Sigmoid colon (tissue), 4 donors: ENCODE measurements around the gene XYLT1.

ENCODE experiments used
- POLR2A ChIP-seq, 2 donors: fragments of 450-650 bp; IDR thresholded peaks; one replicate each; pipeline ENCODE4 v1.6.1; 2016; ENCODE audit warnings: antibody characterized with exemption in 2 of 2, mild to moderate bottlenecking in 2 of 2, moderate library complexity in 2 of 2
- POLR2AphosphoS5 ChIP-seq, 4 donors: sonication (generic); formaldehyde crosslinking; IDR thresholded peaks; one replicate each; pipeline ENCODE4 v1.6.1; 2017; ENCODE audit warnings: antibody characterized with exemption in 4 of 4
- TF ChIP-seq, protein P1 (sequence below), 4 experiments: fragments of 450-650 bp in 3 of 4; fragments of 200-600 bp in 1 of 4; IDR thresholded peaks; one replicate each; pipeline ENCODE4 v1.5.1; 2016 to 2019; ENCODE audit warnings: antibody characterized with exemption in 4 of 4, mild to moderate bottlenecking in 3 of 4, moderate library complexity in 2 of 4

DNA sequence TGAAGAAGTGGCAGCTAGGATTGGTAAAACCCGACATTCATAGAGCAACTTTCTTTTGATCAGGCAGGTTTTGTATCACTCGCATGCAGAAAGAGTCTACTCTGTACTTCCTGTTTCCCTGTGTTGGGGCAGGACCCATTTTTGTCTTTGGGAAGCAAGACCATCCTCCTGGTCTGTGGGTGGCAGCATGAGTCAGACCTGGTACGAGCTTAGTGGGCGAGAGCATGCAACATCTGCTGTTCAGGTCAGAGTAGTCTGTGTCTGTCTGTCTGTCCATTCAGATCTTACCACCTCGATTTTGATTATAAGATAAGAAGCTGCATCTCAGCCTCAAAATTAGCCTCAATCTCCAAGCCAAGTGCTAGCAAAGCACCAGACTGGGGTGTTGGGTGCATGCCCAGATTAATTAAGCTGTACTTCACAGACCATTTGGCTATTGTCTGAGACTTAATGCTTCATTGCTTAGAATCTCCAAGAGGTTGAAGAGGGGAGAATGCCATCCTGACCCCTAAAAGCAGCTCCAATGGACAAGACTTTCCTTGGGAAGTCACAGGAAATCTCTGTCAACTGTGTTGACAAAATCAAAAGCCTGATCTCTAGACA is 110.9 kb downstream of the XYLT1 start:
- TF ChIP-seq, protein P1, sequence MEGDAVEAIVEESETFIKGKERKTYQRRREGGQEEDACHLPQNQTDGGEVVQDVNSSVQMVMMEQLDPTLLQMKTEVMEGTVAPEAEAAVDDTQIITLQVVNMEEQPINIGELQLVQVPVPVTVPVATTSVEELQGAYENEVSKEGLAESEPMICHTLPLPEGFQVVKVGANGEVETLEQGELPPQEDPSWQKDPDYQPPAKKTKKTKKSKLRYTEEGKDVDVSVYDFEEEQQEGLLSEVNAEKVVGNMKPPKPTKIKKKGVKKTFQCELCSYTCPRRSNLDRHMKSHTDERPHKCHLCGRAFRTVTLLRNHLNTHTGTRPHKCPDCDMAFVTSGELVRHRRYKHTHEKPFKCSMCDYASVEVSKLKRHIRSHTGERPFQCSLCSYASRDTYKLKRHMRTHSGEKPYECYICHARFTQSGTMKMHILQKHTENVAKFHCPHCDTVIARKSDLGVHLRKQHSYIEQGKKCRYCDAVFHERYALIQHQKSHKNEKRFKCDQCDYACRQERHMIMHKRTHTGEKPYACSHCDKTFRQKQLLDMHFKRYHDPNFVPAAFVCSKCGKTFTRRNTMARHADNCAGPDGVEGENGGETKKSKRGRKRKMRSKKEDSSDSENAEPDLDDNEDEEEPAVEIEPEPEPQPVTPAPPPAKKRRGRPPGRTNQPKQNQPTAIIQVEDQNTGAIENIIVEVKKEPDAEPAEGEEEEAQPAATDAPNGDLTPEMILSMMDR (IDR thresholded peaks at IDR 0.05): no peak
- no peak for TF ChIP-seq POLR2A (IDR thresholded peaks at IDR 0.05)
- no peak for TF ChIP-seq POLR2AphosphoS5 (IDR thresholded peaks at IDR 0.05)
